Activated B cell treated with CpG ODN at 0.5 μM for 24 hours (primary cell): Measurements from ENCODE around the gene DGKI. TPM values are rescaled to one million over a fixed set of nuclear protein-coding genes. Genes with fewer than 3 reads are reported as not detected.

ENCODE experiments used
- ATAC-seq: fragments of 200-7000 bp; cut with Tn5 transposase; one replicate; pipeline ENCODE4 v1.10.0; 2021; ENCODE audit warnings: low read depth, mild to moderate bottlenecking, moderate library complexity
- CTCF ChIA-PET: fragments of 350-600 bp; sonication (Branson Sonifier 250); formaldehyde crosslinking; loops from one replicate; lab custom pipeline; 2021; ENCODE audit warnings: antibody characterized with exemption; lab: Charles Lee
- POLR2A ChIA-PET: fragments of 350-600 bp; sonication (Branson Sonifier 250); formaldehyde crosslinking; loops from one replicate; lab custom pipeline; 2021; ENCODE audit warnings: antibody characterized with exemption; lab: Charles Lee
- DNase-seq: peaks from one replicate; pipeline ENCODE4 v3.0.0; 2022
- H3K27ac Mint-ChIP-seq: one replicate; pipeline ENCODE4 v1.8.0; 2020; ENCODE audit warnings: mixed read lengths
- H3K27me3 Mint-ChIP-seq: one replicate; pipeline ENCODE4 v1.8.0; 2021; ENCODE audit warnings: mixed read lengths
- H3K36me3 Mint-ChIP-seq: one replicate; pipeline ENCODE4 v1.8.0; 2021; ENCODE audit warnings: low read depth, mixed read lengths
- H3K4me1 Mint-ChIP-seq: one replicate; pipeline ENCODE4 v1.8.0; 2021; ENCODE audit warnings: mixed read lengths
- H3K4me3 Mint-ChIP-seq: one replicate; pipeline ENCODE4 v1.8.0; 2020; ENCODE audit warnings: mild to moderate bottlenecking, mixed read lengths
- H3K9me3 Mint-ChIP-seq: one replicate; pipeline ENCODE4 v1.8.0; 2020; ENCODE audit warnings: mixed read lengths
- intact Hi-C: fragments of 100-400 bp; cut with micrococcal nuclease; formaldehyde crosslinking; loops from one replicate; pipeline ENCODE4 v1.15.1; 2024
- total RNA-seq: library from RNA; stranded (reverse); gene quantifications from 2 replicates; pipeline ENCODE4 v1.2.3, GENCODE V29; 2022
- TF ChIP-seq, protein P1 (sequence below): fragments of 200-600 bp; IDR thresholded peaks from one replicate; pipeline ENCODE4 v1.8.0; 2022; ENCODE audit warnings: antibody characterized with exemption, mild to moderate bottlenecking

The DGKI gene
- total RNA-seq, 1 donor from 2014 or later = not detected

DNA sequence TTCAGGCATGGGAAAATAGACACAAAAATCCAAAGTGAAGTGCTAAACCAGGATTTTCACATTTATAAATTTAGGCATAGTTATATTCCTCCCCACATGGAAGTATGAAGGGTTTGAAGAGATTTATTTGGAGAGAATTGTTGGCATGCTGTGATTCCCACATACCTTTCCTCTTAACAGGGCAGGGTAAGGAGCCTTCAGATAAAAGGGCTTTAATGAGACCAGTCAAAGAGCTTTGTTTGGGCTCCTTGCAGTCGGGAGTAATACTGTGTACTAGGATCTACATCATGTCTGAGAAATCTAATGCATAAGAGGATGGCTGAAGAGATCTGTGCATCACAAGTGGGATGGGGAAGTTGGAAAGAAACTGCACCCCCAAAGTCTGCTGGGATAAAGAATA, 362.4 kb downstream of the DGKI start:
- Mint-ChIP-seq H3K27ac (no peak overlapping the region), H3K4me3 (no peak overlapping the region), H3K4me1 (no peaks in the 10 kb centered on the region), H3K27me3 (no peaks in the 10 kb centered on the region), H3K9me3 (peaks cover 2% of the 10 kb centered on the region), H3K36me3 (no peaks in the 10 kb centered on the region)
- DNase-seq = no peak
- TF ChIP-seq, protein P1, sequence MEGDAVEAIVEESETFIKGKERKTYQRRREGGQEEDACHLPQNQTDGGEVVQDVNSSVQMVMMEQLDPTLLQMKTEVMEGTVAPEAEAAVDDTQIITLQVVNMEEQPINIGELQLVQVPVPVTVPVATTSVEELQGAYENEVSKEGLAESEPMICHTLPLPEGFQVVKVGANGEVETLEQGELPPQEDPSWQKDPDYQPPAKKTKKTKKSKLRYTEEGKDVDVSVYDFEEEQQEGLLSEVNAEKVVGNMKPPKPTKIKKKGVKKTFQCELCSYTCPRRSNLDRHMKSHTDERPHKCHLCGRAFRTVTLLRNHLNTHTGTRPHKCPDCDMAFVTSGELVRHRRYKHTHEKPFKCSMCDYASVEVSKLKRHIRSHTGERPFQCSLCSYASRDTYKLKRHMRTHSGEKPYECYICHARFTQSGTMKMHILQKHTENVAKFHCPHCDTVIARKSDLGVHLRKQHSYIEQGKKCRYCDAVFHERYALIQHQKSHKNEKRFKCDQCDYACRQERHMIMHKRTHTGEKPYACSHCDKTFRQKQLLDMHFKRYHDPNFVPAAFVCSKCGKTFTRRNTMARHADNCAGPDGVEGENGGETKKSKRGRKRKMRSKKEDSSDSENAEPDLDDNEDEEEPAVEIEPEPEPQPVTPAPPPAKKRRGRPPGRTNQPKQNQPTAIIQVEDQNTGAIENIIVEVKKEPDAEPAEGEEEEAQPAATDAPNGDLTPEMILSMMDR = no peak
- no peak for ATAC-seq
- intact Hi-C loops = no loop called here
- CTCF ChIA-PET = no interaction called here
- POLR2A ChIA-PET = no interaction called here

- Mint-ChIP-seq H3K4me3 (no peak overlapping the region), H3K36me3 (no peaks in the 10 kb centered on the region), H3K27me3 (no peaks in the 10 kb centered on the region), H3K27ac (no peak overlapping the region), H3K9me3 (peaks cover 2% of the 10 kb centered on the region), H3K4me1 (no peaks in the 10 kb centered on the region)
- POLR2A ChIA-PET = no interaction called here
- ATAC-seq (no peak), DNase-seq (no peak)
- TF ChIP-seq, protein P1 = no peak
- CTCF ChIA-PET = no interaction called here
- intact Hi-C loops = no loop called here
Measured at GRCh38 chr7:137482466-137482865, 364.3 kb downstream of the DGKI start.

- Mint-ChIP-seq H3K4me3 (no peak overlapping the region), H3K9me3 (peaks cover 2% of the 10 kb centered on the region), H3K36me3 (no peaks in the 10 kb centered on the region), H3K4me1 (no peaks in the 10 kb centered on the region), H3K27ac (no peak overlapping the region), H3K27me3 (no peaks in the 10 kb centered on the region)
- ATAC-seq (no peak), DNase-seq (no peak)
- intact Hi-C loops = no loop called here
- ChIA-PET CTCF (no interaction called here), POLR2A (no interaction called here)
- TF ChIP-seq, protein P1 = no peak
Measured at GRCh38 chr7:137480824-137481365, 365.9 kb downstream of the DGKI start.

GRCh38 chr7:137480401-137480800, 366.4 kb downstream of the DGKI start:
- intact Hi-C loops = no loop called here
- H3K27ac Mint-ChIP-seq = no peak overlapping the region
- POLR2A ChIA-PET = no interaction called here
- DNase-seq (no peak), ATAC-seq (no peak)
- H3K36me3 Mint-ChIP-seq = no peaks in the 10 kb centered on the region
- no peaks in the 10 kb centered on the region for H3K4me1 Mint-ChIP-seq
- no peak overlapping the region for H3K4me3 Mint-ChIP-seq
- H3K27me3 Mint-ChIP-seq = no peaks in the 10 kb centered on the region
- H3K9me3 Mint-ChIP-seq = peaks cover 2% of the 10 kb centered on the region
- CTCF ChIA-PET = no interaction called here
- TF ChIP-seq, protein P1 = no peak

GRCh38 chr7:137476937-137477336, 369.8 kb downstream of the DGKI start:
- TF ChIP-seq, protein P1 = no peak
- Mint-ChIP-seq H3K27ac (no peak overlapping the region), H3K4me3 (no peak overlapping the region), H3K4me1 (no peaks in the 10 kb centered on the region), H3K36me3 (no peaks in the 10 kb centered on the region), H3K9me3 (no peaks in the 10 kb centered on the region), H3K27me3 (no peaks in the 10 kb centered on the region)
- DNase-seq (no peak), ATAC-seq (no peak)
- POLR2A ChIA-PET = no interaction called here
- CTCF ChIA-PET = no interaction called here
- intact Hi-C loops = no loop called here
